Psoas muscle (tissue), 8 donors: ENCODE results near the gene SLC22A31. TPM values are rescaled to one million over a fixed set of nuclear protein-coding genes. Genes with fewer than 3 reads are reported as not detected.
A peak's percentile ranks its signal among the peaks of the same experiment; 100 is the strongest.

Source experiments
- ATAC-seq, 4 donors: fragments of 200-7000 bp; cut with Tn5 transposase; one replicate each; pipeline ENCODE4 v1.9.1; 2020; ENCODE audit warnings: moderate library complexity in 3 of 4, mild to moderate bottlenecking in 2 of 4
- DNase-seq, 2 donors: peaks; one replicate each; pipeline ENCODE4 v3.0.0-alpha.2; 2020
- H3K27ac ChIP-seq: fragments of 200-600 bp; one replicate; pipeline ENCODE4 v1.8.0; 2022
- H3K27me3 ChIP-seq, 3 donors: fragments of 200-600 bp in 1 of 3; one replicate each; pipeline versions ENCODE4 v1.6.1 to v1.8.0; 2013 to 2022; ENCODE audit warnings: low read length in 2 of 3, mild to moderate bottlenecking in 2 of 3, moderate library complexity in 1 of 3; ENCODE audit not compliant: insufficient read depth in 3 of 3
- H3K36me3 ChIP-seq, 2 donors: fragments of 200-600 bp in 1 of 2; one replicate each; pipeline versions ENCODE4 v1.6.1 to v1.8.0; 2013 to 2022; ENCODE audit warnings: low read depth in 1 of 2, mild to moderate bottlenecking in 1 of 2, moderate library complexity in 1 of 2; ENCODE audit not compliant: insufficient read depth in 1 of 2
- H3K4me1 ChIP-seq: fragments of 200-600 bp; one replicate; pipeline ENCODE4 v1.8.0; 2022
- H3K4me3 ChIP-seq: fragments of 200-600 bp; one replicate; pipeline ENCODE4 v1.8.0; 2022; ENCODE audit warnings: mild to moderate bottlenecking
- H3K9me3 ChIP-seq: fragments of 200-600 bp; one replicate; pipeline ENCODE4 v1.8.0; 2022
- CTCF ChIP-seq: fragments of 200-600 bp; IDR thresholded peaks from one replicate; pipeline ENCODE4 v1.8.0; 2022; ENCODE audit warnings: antibody characterized with exemption
- WGBS, 3 donors: extraction: QIAGEN DNeasy Blood & Tissue Kit; methylation state at CpG; one replicate each; pipeline versions ENCODE4 v1.1.6 to v1.1.7; 2013; 5-methylcytosine and 5-hydroxymethylcytosine counted together
- intact Hi-C, 2 donors: fragments of 100-400 bp; cut with DNase I; formaldehyde crosslinking; loops; one replicate each; pipeline versions ENCODE4 v1.11.0 to v1.14.2; 2022
- polyA plus RNA-seq, 3 donors: library from polyadenylated mRNA; stranded (reverse); fragments of 200-250 nt; gene quantifications; one replicate each; pipeline ENCODE4 v1.2.3, GENCODE V29; 2013
- total RNA-seq, 4 donors: library from RNA; stranded (reverse); fragmentation: NEBNext Ultra II Directional in 2 of 4; extraction: Animal tissue kit (Norgen Biotek cat#: 25700) in 2 of 4; gene quantifications; one replicate each; pipeline versions ENCODE4 v1.2.1 to v1.2.4, GENCODE V29; 2021 to 2023
- donor health status: healthy with polysubstance abuse.
- donor health status: DM: no; HTN: no; CAD: no; lungs with moderate emphysema.
- donor health status: Bipolar disorder and iron deficiency.
- donor health status: healthy.
- donor health status: DM: yes; HTN: yes; CAD: no.
- donor health status: DM: no; HTN: no; CAD: no.
- donor health status: DM: no; HTN: no; CAD: no.
- donor health status: DM: yes; HTN: yes; CAD: no.

SLC22A31 gene
- total and polyA plus RNA-seq, 7 donors: 0.03 TPM; not detected in 6

GRCh38 chr16:89241187-89242007 is 41.1 kb upstream of the SLC22A31 start:
- ATAC-seq (peak; percentile 75 to 81 (median 77)), DNase-seq (peak; percentile 73 to 89)
- Histone ChIP-seq H3K4me3 (peak overlapping the region; percentile 91), H3K27ac (peak overlapping the region; percentile 98), H3K9me3 (no peaks in the 10 kb centered on the region), H3K4me1 (peaks cover 5% of the 10 kb centered on the region), H3K27me3 (no peaks in the 10 kb centered on the region), H3K36me3 (no peaks in the 10 kb centered on the region)
- intact Hi-C loops: no loop called here
- WGBS, 3 donors: 3 to 5% (median 3%) methylated on average over 33 to 38 of the region's 39 CpGs
- TF ChIP-seq CTCF: no peak

GRCh38 chr16:89237733-89238132 is 37.4 kb upstream of the SLC22A31 start:
- WGBS, 3 donors: 31 to 60% (median 35%) methylated on average over 3 of the region's 3 CpGs

GRCh38 chr16:89233678-89234490 is 33.5 kb upstream of the SLC22A31 start:
- H3K9me3 ChIP-seq: no peaks in the 10 kb centered on the region
- no peak for DNase-seq
- H3K4me3 ChIP-seq: no peak overlapping the region
- intact Hi-C loops: no loop called here
- no peak for ATAC-seq
- H3K4me1 ChIP-seq: peaks cover 5% of the 10 kb centered on the region
- 94 to 98% (median 95%) methylated on average over 16 of the region's 16 CpGs for WGBS, 3 donors
- H3K36me3 ChIP-seq: peaks cover 6 to 42% of the 10 kb centered on the region in 2 donors
- no peak overlapping the region for H3K27ac ChIP-seq
- no peaks in the 10 kb centered on the region for H3K27me3 ChIP-seq
- TF ChIP-seq CTCF: no peak

More at GRCh38 chr16:89237733-89238132, 37.4 kb upstream of the SLC22A31 start:
- intact Hi-C loops: no loop called here
- no peaks in the 10 kb centered on the region for H3K27me3 ChIP-seq
- H3K27ac ChIP-seq: no peak overlapping the region
- H3K4me3 ChIP-seq: no peak overlapping the region
- no peak for DNase-seq
- peak in 1 of 4 donors; percentile 24 for ATAC-seq
- no peaks in the 10 kb centered on the region for H3K9me3 ChIP-seq
- no peak for TF ChIP-seq CTCF
- H3K4me1 ChIP-seq: peaks cover 5% of the 10 kb centered on the region
- peaks cover 3 to 14% of the 10 kb centered on the region in 2 donors for H3K36me3 ChIP-seq

- intact Hi-C loops: no loop called here
- Histone ChIP-seq H3K36me3 (peaks cover 15 to 60% of the 10 kb centered on the region in 2 donors), H3K27me3 (no peaks in the 10 kb centered on the region), H3K9me3 (no peaks in the 10 kb centered on the region), H3K4me3 (no peak overlapping the region), H3K27ac (no peak overlapping the region), H3K4me1 (peaks cover 5% of the 10 kb centered on the region)
- 30 to 38% (median 30%) methylated on average over 2 of the region's 2 CpGs for WGBS, 3 donors
- ATAC-seq (peak in 2 of 4 donors; percentile 48 to 59), DNase-seq (no peak)
- TF ChIP-seq CTCF: no peak
These were observed 31.8 kb upstream of the SLC22A31 start for GRCh38 chr16:89232107-89232506.
